Breast epithelium (tissue), 4 donors: Measurements from ENCODE around the gene KLHL12. TPM values are rescaled to one million over a fixed set of nuclear protein-coding genes. Genes with fewer than 3 reads are reported as not detected.

Experiments
- DNase-seq, 2 donors: peaks; one replicate each; pipeline ENCODE4 v3.0.0-alpha.2; 2019; ENCODE audit warnings: low spot score in 2 of 2
- H3K27ac ChIP-seq, 2 donors: fragments of 200-600 bp; sonication (generic) in 1 of 2; one replicate each; pipeline ENCODE4 v1.5.1; 2016 to 2019; ENCODE audit warnings: mild to moderate bottlenecking in 1 of 2
- H3K27me3 ChIP-seq, 2 donors: fragments of 200-600 bp; sonication (generic) in 1 of 2; one replicate each; pipeline versions ENCODE4 v1.5.1 to v1.6.0; 2017 to 2019; ENCODE audit warnings: control low read depth in 1 of 2, mild to moderate bottlenecking in 1 of 2
- H3K36me3 ChIP-seq: fragments of 200-600 bp; one replicate; pipeline ENCODE4 v1.5.1; 2019
- H3K4me1 ChIP-seq, 2 donors: fragments of 200-600 bp; sonication (generic); one replicate each; pipeline ENCODE4 v1.5.1; 2016 to 2019; ENCODE audit warnings: control low read depth in 1 of 2
- H3K4me3 ChIP-seq, 3 donors: fragments of 200-600 bp; sonication (generic); 1 replicate in 2 of 3; 2 replicates in 1 of 3; pipeline ENCODE4 v1.5.1; 2016 to 2019; ENCODE audit warnings: mild to moderate bottlenecking in 3 of 3, moderate library complexity in 2 of 3
- H3K9me3 ChIP-seq, 2 donors: fragments of 200-600 bp; sonication (generic) in 1 of 2; one replicate each; pipeline ENCODE4 v1.5.1; 2016 to 2019; ENCODE audit warnings: control low read depth in 1 of 2
- CTCF ChIP-seq, 3 donors: fragments of 450-650 bp; IDR thresholded peaks; one replicate each; pipeline ENCODE4 v1.5.1; 2016 to 2017; ENCODE audit warnings: antibody characterized with exemption in 3 of 3, mild to moderate bottlenecking in 3 of 3, moderate library complexity in 3 of 3
- POLR2A ChIP-seq: fragments of 450-650 bp; IDR thresholded peaks from one replicate; pipeline ENCODE4 v1.6.1; 2016; ENCODE audit warnings: antibody characterized with exemption, mild to moderate bottlenecking, moderate library complexity
- POLR2AphosphoS5 ChIP-seq, 3 donors: sonication (generic); formaldehyde crosslinking; IDR thresholded peaks; one replicate each; pipeline ENCODE4 v1.6.1; 2017; ENCODE audit warnings: antibody characterized with exemption in 3 of 3
- intact Hi-C: fragments of 100-400 bp; cut with DNase I; formaldehyde crosslinking; loops from one replicate; pipeline ENCODE4 v1.15.1; 2023; ENCODE audit warnings: low total_unique reads
- total RNA-seq, 3 donors: library from RNA; depleted of rRNA; stranded (reverse); fragments of >200 nt; gene quantifications; one replicate each; pipeline ENCODE4 v1.1.0, GENCODE V29; 2016

Gene KLHL12
- total RNA-seq, 3 donors from 2014 or later = 21.3 to 26.4 (median 25.5) TPM

- no peak for DNase-seq
- no peaks in the 10 kb centered on the region for H3K9me3 ChIP-seq
- peak overlapping the region; percentile 54 to 59 for H3K27ac ChIP-seq
- intact Hi-C loops = no loop called here
- TF ChIP-seq POLR2AphosphoS5 (IDR thresholded peaks at IDR 0.05) = no peak
- no peak for TF ChIP-seq CTCF (IDR thresholded peaks at IDR 0.05)
- no peak for TF ChIP-seq POLR2A
- H3K4me1 ChIP-seq = peaks cover 0 to 9% of the 10 kb centered on the region in 2 donors
- no peaks in the 10 kb centered on the region for H3K27me3 ChIP-seq
- no peaks in the 10 kb centered on the region for H3K36me3 ChIP-seq
- no peak overlapping the region for H3K4me3 ChIP-seq
These were observed 37.9 kb upstream of the KLHL12 start for GRCh38 chr1:202964791-202965410.

GRCh38 chr1:202961220-202961880 is 34.3 kb upstream of the KLHL12 start:
- H3K27me3 ChIP-seq = no peaks in the 10 kb centered on the region
- intact Hi-C loops = no loop called here
- no peak overlapping the region for H3K27ac ChIP-seq
- no peaks in the 10 kb centered on the region for H3K36me3 ChIP-seq
- TF ChIP-seq CTCF (IDR thresholded peaks at IDR 0.05) (no peak), POLR2A (no peak), POLR2AphosphoS5 (IDR thresholded peaks at IDR 0.05) (no peak)
- no peaks in the 10 kb centered on the region for H3K9me3 ChIP-seq
- H3K4me1 ChIP-seq = peaks cover 3 to 13% of the 10 kb centered on the region in 2 donors
- no peak for DNase-seq
- no peak overlapping the region for H3K4me3 ChIP-seq

- no peak overlapping the region for H3K27ac ChIP-seq
- H3K4me3 ChIP-seq = no peak overlapping the region
- H3K9me3 ChIP-seq = no peaks in the 10 kb centered on the region
- peaks cover 8 to 14% of the 10 kb centered on the region in 2 donors for H3K4me1 ChIP-seq
- H3K27me3 ChIP-seq = no peaks in the 10 kb centered on the region
- intact Hi-C loops = no loop called here
- TF ChIP-seq POLR2AphosphoS5 (IDR thresholded peaks at IDR 0.05) (no peak), CTCF (IDR thresholded peaks at IDR 0.05) (no peak), POLR2A (no peak)
- no peak for DNase-seq
- H3K36me3 ChIP-seq = no peaks in the 10 kb centered on the region
These were observed 32.2 kb upstream of the KLHL12 start for GRCh38 chr1:202959276-202959620.

- DNase-seq = no peak
- Histone ChIP-seq H3K9me3 (no peaks in the 10 kb centered on the region), H3K27me3 (no peaks in the 10 kb centered on the region), H3K36me3 (no peaks in the 10 kb centered on the region), H3K4me3 (peak overlapping the region; percentile 96 to 99 (median 98)), H3K27ac (peak overlapping the region; percentile 98), H3K4me1 (peaks cover 8 to 14% of the 10 kb centered on the region in 2 donors)
- TF ChIP-seq CTCF (IDR thresholded peaks at IDR 0.05) (no peak), POLR2A (no peak), POLR2AphosphoS5 (IDR thresholded peaks at IDR 0.05) (no peak)
- intact Hi-C loops = no loop called here
These were observed 31.7 kb upstream of the KLHL12 start for GRCh38 chr1:202958544-202959275.
